Neural crest cell (in vitro differentiated cells): ENCODE data around the gene CD8B2. TPM values are rescaled to one million over a fixed set of nuclear protein-coding genes. Genes with fewer than 3 reads are reported as not detected.
"Not testable (repeated sequence)": the region's sequence is repeated elsewhere in the genome, so short reads cannot be mapped to it uniquely, and the experiment has no call there.

Experiments used
- DNase-seq: peaks from one replicate; pipeline ENCODE4 v3.0.0; 2021; ENCODE audit warnings: low read depth, mixed read lengths, low spot score
- H3K27ac Mint-ChIP-seq: one replicate; pipeline ENCODE4 v1.8.0; 2021; ENCODE audit warnings: mild to moderate bottlenecking, mixed read lengths; ENCODE audit not compliant: unreplicated experiment
- H3K27me3 Mint-ChIP-seq: 2 replicates; pipeline ENCODE4 v1.8.0; 2021; ENCODE audit warnings: low read depth, mild to moderate bottlenecking, mixed read lengths
- H3K36me3 Mint-ChIP-seq: 2 replicates; pipeline ENCODE4 v1.8.0; 2021; ENCODE audit warnings: low read depth, mild to moderate bottlenecking, mixed read lengths
- H3K4me1 Mint-ChIP-seq: 2 replicates; pipeline ENCODE4 v1.8.0; 2021; ENCODE audit warnings: mixed read lengths
- H3K4me3 Mint-ChIP-seq: one replicate; pipeline ENCODE4 v1.8.0; 2021; ENCODE audit warnings: mild to moderate bottlenecking, mixed read lengths
- H3K9me3 Mint-ChIP-seq: 2 replicates; pipeline ENCODE4 v1.8.0; 2021; ENCODE audit warnings: mixed read lengths
- total RNA-seq: library from RNA; stranded (reverse); gene quantifications from 2 replicates; pipeline ENCODE4 v1.2.1, GENCODE V29; 2021

CD8B2 gene
- total RNA-seq, 1 donor from 2014 or later: not detected

- not testable (repeated sequence) for H3K36me3 Mint-ChIP-seq, H3K9me3 Mint-ChIP-seq, H3K27ac Mint-ChIP-seq, H3K4me3 Mint-ChIP-seq, DNase-seq, H3K27me3 Mint-ChIP-seq, H3K4me1 Mint-ChIP-seq
Observed at GRCh38 chr2:106498549-106498948, 11.4 kb downstream of the CD8B2 start.

DNA sequence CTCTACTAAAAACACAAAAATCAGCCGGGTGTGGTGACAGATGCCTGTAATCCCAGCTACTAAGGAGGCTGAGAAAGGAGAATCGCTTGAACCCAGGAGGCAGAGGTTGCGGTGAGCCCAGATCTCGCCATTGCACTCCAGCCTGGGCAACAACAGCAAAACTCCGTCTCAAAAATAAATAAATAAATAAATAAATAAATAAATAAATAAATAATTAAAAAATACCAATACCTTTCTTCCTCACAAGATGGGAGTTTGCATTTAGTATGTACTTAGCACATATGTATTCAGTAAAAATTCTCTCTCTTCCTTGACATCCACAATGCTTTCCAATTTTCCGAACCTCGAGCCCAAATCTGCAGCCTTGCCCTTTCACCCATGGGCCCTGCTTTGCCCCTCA, 13.2 kb downstream of the CD8B2 start:
- not testable (repeated sequence) for H3K4me1 Mint-ChIP-seq, H3K27ac Mint-ChIP-seq, H3K4me3 Mint-ChIP-seq, H3K9me3 Mint-ChIP-seq, DNase-seq, H3K27me3 Mint-ChIP-seq, H3K36me3 Mint-ChIP-seq

- H3K27ac Mint-ChIP-seq, DNase-seq, H3K4me3 Mint-ChIP-seq, H3K4me1 Mint-ChIP-seq, H3K27me3 Mint-ChIP-seq, H3K36me3 Mint-ChIP-seq, H3K9me3 Mint-ChIP-seq: not testable (repeated sequence)
Observed at GRCh38 chr2:106502351-106502750, 15.2 kb downstream of the CD8B2 start.

- H3K4me1 Mint-ChIP-seq, DNase-seq, H3K27me3 Mint-ChIP-seq, H3K9me3 Mint-ChIP-seq, H3K27ac Mint-ChIP-seq, H3K4me3 Mint-ChIP-seq, H3K36me3 Mint-ChIP-seq: not testable (repeated sequence)
Observed at GRCh38 chr2:106504192-106504591, 17.0 kb downstream of the CD8B2 start.

- H3K9me3 Mint-ChIP-seq, H3K36me3 Mint-ChIP-seq, H3K4me1 Mint-ChIP-seq, DNase-seq, H3K27ac Mint-ChIP-seq, H3K4me3 Mint-ChIP-seq, H3K27me3 Mint-ChIP-seq: not testable (repeated sequence)
Observed at GRCh38 chr2:106504787-106505186, 17.6 kb downstream of the CD8B2 start.

DNA sequence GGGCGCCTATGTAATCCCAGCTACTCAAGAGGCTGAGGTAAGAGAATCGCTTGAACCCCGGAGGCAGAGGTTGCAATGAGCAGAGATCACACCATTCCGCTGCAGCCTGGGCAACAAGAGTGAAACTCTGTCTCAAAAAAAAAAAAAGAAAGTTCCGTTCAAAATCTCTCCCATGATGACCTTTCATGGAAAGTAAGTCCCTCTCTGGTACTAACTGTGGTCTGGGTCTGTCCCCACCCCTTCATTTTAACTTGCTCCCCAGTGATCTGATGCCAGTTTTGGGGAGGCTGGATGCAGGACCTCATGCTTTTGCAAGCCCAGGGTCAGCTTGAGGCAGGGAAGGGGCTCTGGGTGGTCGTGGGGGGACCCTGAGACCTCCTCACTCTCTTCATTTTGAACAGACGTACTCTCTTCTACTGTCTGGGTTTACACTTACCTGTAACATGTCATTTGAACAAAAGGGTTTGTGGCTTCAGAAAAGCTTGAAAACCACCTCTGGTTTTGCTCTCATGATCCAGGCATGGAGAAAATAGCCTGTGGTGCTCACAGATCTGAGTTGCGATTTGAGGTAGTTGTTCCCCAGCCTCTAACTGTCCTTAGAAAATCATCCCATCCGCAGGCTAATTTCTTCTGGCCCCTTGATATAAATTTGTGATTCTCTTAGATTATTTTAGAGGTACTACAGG, 19.0 kb downstream of the CD8B2 start:
- not testable (repeated sequence) for H3K4me3 Mint-ChIP-seq, H3K36me3 Mint-ChIP-seq, H3K27me3 Mint-ChIP-seq, H3K27ac Mint-ChIP-seq, DNase-seq, H3K9me3 Mint-ChIP-seq, H3K4me1 Mint-ChIP-seq

DNA sequence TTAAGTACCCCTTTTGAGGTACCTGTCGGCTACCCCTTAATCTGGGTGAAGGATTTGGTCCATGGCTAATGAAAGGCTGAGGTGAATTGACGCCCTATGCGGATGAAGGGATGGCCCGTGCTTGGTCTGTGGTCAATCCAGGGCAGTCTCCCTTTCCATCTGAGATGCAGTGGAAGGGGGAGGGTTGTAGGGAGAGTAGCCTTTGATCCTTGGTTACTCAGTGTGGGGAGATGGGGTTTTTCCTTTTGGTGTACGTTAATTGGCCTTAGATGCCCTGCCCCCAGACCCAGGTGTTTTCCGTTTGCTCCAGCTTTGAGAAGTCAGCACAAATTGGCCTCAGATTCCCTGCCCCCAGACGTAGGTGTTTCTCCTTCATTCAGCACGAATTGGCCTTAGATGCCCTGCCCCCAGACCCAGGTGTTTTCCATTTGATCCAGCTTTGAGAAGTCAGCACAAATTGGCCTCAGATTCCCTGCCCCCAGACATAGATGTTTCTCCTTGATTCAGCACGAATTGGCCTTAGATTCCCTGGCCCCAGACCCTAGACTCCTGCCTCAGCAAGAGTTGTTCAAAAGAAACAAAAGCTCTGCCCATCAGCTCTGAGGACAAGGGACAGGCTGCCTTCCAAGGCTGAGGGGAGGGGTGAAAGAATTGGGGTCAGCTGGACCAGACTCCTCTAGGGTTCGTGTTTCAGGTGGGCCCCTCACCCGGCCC, 21.7 kb downstream of the CD8B2 start:
- H3K27me3 Mint-ChIP-seq, H3K9me3 Mint-ChIP-seq, H3K4me1 Mint-ChIP-seq, H3K4me3 Mint-ChIP-seq, DNase-seq, H3K27ac Mint-ChIP-seq, H3K36me3 Mint-ChIP-seq: not testable (repeated sequence)

GRCh38 chr2:106509374-106509770, 22.2 kb downstream of the CD8B2 start:
- DNase-seq, H3K4me3 Mint-ChIP-seq, H3K27ac Mint-ChIP-seq, H3K4me1 Mint-ChIP-seq, H3K27me3 Mint-ChIP-seq, H3K36me3 Mint-ChIP-seq, H3K9me3 Mint-ChIP-seq: not testable (repeated sequence)

DNA sequence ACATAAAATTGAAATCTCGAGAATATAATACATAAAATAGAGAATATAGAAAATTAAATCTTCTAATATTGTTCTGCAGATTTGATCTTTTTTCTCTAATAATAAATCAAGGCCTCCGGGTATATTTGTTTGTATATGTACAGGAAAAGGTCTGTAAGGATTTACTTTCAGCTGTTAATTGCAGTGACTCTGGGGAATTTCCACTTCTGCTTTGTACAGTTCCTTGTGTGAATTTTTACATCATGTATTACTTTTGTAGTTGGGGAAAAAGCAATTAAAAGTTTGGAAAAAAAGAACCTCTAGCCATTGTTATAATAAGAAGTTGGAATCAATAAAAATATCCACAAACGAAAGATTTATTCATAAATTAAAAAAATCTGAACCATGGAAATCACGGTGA, 23.6 kb downstream of the CD8B2 start:
- not testable (repeated sequence) for H3K9me3 Mint-ChIP-seq, H3K27ac Mint-ChIP-seq, DNase-seq, H3K4me1 Mint-ChIP-seq, H3K36me3 Mint-ChIP-seq, H3K4me3 Mint-ChIP-seq, H3K27me3 Mint-ChIP-seq

GRCh38 chr2:106511476-106511901, 24.3 kb downstream of the CD8B2 start:
- not testable (repeated sequence) for H3K9me3 Mint-ChIP-seq, H3K27me3 Mint-ChIP-seq, H3K36me3 Mint-ChIP-seq, DNase-seq, H3K4me3 Mint-ChIP-seq, H3K4me1 Mint-ChIP-seq, H3K27ac Mint-ChIP-seq

DNA sequence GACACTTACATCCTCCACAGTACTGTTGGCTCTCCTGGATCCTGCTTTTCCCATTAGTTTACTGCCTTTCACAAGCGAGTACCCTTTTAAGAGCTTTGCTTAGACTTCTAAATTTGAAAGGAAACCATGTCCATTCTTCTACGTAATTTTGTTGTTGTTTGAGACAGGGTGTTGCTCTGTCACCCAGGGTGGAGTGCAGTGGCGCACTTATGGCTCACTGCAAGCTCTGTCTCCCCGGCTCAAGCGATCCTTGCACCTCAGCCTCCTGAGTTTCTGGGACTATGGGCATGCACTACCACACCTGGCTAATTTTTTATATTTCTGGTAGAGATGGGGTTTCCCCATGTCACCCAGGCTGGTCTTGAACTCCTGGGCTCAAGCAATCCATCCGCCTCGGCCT, 24.8 kb downstream of the CD8B2 start:
- not testable (repeated sequence) for H3K27me3 Mint-ChIP-seq, H3K4me3 Mint-ChIP-seq, DNase-seq, H3K9me3 Mint-ChIP-seq, H3K36me3 Mint-ChIP-seq, H3K4me1 Mint-ChIP-seq
- peak overlapping the region; percentile 62 for H3K27ac Mint-ChIP-seq

DNA sequence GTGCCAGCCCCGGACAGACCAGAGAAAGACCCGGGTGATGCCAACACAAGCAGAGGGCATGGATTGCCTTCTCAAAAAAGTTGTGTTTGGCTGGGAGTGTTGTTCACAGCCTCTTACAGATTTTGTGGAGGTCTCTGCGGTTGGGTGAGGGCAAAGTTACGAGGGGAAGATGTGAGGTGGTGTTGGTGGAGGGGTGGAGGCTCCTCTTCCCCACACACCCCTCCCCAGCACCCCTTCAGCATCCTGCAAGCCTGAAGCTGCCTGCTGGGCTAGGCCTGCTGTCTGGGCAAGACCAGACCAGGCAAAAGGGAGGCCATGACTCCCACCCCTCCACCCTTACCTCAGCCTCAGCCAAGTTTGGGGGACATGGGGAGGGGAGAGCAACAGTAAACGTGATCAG, 26.2 kb downstream of the CD8B2 start:
- not testable (repeated sequence) for H3K36me3 Mint-ChIP-seq, H3K27me3 Mint-ChIP-seq, H3K4me3 Mint-ChIP-seq, H3K9me3 Mint-ChIP-seq, H3K4me1 Mint-ChIP-seq, DNase-seq, H3K27ac Mint-ChIP-seq

DNA sequence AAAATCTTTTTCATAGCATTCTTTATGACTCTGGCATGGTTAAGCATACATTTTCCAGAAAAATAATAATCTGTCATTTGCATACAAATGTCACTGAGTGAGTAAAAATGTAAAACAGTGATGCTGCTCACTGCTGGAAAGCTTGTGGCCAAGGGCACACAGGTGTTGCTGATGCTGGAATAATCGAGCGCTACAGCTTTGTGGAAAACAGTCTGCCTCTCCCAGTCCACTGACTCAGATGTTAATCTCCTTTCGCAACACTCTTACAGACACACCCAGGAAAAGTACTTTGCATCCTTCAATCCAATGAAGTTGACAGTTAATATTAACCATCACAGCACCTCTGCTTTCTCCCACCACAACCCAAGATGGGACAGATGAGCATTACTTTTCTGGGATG, 27.7 kb downstream of the CD8B2 start:
- not testable (repeated sequence) for H3K9me3 Mint-ChIP-seq, H3K27ac Mint-ChIP-seq, H3K27me3 Mint-ChIP-seq, H3K4me3 Mint-ChIP-seq, H3K36me3 Mint-ChIP-seq, H3K4me1 Mint-ChIP-seq, DNase-seq
